Measurements from ENCODE around the gene KCP. TPM values are rescaled to one million over a fixed set of nuclear protein-coding genes. Genes with fewer than 3 reads are reported as not detected.

The KCP gene
- polyA plus RNA-seq, 1 of the 3 experiments (the other 2 are of a cell fraction) = not detected

DNA sequence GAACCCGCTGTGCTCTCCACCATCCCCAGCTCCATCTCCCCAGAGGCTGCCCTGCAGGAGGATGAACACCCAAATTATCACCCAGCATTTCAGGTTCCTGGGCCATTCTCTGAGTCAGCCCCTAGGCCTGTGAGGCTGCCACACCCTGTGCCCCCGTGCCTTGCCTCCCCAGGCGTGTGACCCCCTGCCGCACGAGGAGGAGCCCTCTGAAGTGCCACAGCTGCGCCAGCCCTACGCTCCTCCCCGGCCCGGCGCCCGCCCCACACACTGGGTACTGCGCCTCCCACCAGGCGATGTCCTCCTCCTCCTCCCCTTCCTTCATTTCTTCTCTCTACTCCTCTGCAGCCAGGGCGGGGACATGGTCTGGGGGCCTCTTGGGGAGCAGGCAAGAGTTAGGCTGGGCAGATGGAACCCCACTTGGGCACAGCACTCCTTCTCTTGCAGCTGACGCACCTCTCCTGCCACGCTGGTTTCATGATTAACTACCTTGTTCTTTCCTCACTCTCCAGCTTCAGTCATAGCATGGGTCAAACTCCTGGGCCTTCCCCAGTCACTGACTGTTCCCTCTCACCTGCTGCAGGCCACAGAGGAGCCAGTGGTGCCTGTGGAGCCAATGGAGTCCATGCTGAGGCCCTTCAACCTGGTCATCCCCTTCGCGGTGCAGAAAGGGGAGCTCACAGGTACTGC is 60.6 kb downstream of the KCP start:
- no peak for DNase-seq
- Histone ChIP-seq H4K20me1 (ENCODE audit: insufficient read depth) (peaks cover 25% of the 10 kb centered on the region; the same call in 1 of the 2 replicates), H3K27me3 (ENCODE audit: insufficient read depth) (no peaks in the 10 kb centered on the region), H3K9me2 (no peaks in the 10 kb centered on the region), H3K4me1 (ENCODE audit: control insufficient read depth in 1 of 2, insufficient read depth in 2 of 2, low read depth in 1 of 2, low read length in 1 of 2) (no peaks in the 10 kb centered on the region), H3K4me2 (no peak overlapping the region), H3K9me3 (no peaks in the 10 kb centered on the region), H3K36me3 (replicated peaks in 1 of 2; ENCODE audit: control insufficient read depth in 1 of 2, insufficient read depth in 2 of 2, low read length in 1 of 2) (peaks cover 65 to 90% of the 10 kb centered on the region in 2 experiments), H3K27ac (ENCODE audit: low read depth in 2 of 2, low read length in 1 of 2) (no peak overlapping the region), H3K79me2 (ENCODE audit: insufficient read depth) (no peaks in the 10 kb centered on the region), H2AFZ (ENCODE audit: low read depth) (no peak overlapping the region), H3K9ac (no peak overlapping the region), H3K4me3 (ENCODE audit: low read depth in 2 of 2, low read length in 1 of 2) (no peak overlapping the region), H3F3A (replicated peaks; ENCODE audit: insufficient read depth) (peaks cover 19% of the 10 kb centered on the region)
- TF ChIP-seq, protein P1, sequence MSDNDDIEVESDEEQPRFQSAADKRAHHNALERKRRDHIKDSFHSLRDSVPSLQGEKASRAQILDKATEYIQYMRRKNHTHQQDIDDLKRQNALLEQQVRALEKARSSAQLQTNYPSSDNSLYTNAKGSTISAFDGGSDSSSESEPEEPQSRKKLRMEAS (IDR thresholded peaks at IDR 0.05; ENCODE audit: low read depth) = no peak
- TF ChIP-seq SMC3 (IDR thresholded peaks at IDR 0.05; ENCODE audit: low read depth, low read length) (no peak), EP300 (IDR thresholded peaks at IDR 0.05; ENCODE audit: borderline replicate concordance in 1 of 2, low read depth in 1 of 2, low read length in 1 of 2) (no peak), RAD21 (IDR thresholded peaks at IDR 0.05; ENCODE audit: low read length) (no peak), SIN3A (IDR thresholded peaks at IDR 0.05; ENCODE audit: borderline replicate concordance, low read depth, low read length) (no peak), TCF12 (IDR thresholded peaks at IDR 0.05) (no peak), TAF1 (IDR thresholded peaks at IDR 0.05; ENCODE audit: borderline replicate concordance, low read depth, low read length) (no peak), MEF2A (IDR thresholded peaks at IDR 0.05; ENCODE audit: borderline replicate concordance, low read depth) (no peak), YY1 (IDR thresholded peaks at IDR 0.05; ENCODE audit: low read depth) (no peak)
- TF ChIP-seq, protein P2, sequence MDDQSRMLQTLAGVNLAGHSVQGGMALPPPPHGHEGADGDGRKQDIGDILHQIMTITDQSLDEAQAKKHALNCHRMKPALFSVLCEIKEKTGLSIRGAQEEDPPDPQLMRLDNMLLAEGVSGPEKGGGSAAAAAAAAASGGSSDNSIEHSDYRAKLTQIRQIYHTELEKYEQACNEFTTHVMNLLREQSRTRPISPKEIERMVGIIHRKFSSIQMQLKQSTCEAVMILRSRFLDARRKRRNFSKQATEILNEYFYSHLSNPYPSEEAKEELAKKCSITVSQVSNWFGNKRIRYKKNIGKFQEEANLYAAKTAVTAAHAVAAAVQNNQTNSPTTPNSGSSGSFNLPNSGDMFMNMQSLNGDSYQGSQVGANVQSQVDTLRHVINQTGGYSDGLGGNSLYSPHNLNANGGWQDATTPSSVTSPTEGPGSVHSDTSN (IDR thresholded peaks at IDR 0.05) = no peak
- TF ChIP-seq, protein P3, sequence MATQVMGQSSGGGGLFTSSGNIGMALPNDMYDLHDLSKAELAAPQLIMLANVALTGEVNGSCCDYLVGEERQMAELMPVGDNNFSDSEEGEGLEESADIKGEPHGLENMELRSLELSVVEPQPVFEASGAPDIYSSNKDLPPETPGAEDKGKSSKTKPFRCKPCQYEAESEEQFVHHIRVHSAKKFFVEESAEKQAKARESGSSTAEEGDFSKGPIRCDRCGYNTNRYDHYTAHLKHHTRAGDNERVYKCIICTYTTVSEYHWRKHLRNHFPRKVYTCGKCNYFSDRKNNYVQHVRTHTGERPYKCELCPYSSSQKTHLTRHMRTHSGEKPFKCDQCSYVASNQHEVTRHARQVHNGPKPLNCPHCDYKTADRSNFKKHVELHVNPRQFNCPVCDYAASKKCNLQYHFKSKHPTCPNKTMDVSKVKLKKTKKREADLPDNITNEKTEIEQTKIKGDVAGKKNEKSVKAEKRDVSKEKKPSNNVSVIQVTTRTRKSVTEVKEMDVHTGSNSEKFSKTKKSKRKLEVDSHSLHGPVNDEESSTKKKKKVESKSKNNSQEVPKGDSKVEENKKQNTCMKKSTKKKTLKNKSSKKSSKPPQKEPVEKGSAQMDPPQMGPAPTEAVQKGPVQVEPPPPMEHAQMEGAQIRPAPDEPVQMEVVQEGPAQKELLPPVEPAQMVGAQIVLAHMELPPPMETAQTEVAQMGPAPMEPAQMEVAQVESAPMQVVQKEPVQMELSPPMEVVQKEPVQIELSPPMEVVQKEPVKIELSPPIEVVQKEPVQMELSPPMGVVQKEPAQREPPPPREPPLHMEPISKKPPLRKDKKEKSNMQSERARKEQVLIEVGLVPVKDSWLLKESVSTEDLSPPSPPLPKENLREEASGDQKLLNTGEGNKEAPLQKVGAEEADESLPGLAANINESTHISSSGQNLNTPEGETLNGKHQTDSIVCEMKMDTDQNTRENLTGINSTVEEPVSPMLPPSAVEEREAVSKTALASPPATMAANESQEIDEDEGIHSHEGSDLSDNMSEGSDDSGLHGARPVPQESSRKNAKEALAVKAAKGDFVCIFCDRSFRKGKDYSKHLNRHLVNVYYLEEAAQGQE (IDR thresholded peaks at IDR 0.05; ENCODE audit: low read depth, low read length) = no peak
- POLR2A ChIA-PET = no interaction called here
- CTCF ChIA-PET = interaction anchor here (0.9 to 1.3 kb wide), 3 partner anchors 9 to 34 kb away, joined by 3 to 5 read pairs (median 3); no protein-coding TSS in a partner anchor
- WGBS (ENCODE audit: low lambda C conversion rate) = 96% methylated on average over 17 of the region's 18 CpGs

DNA sequence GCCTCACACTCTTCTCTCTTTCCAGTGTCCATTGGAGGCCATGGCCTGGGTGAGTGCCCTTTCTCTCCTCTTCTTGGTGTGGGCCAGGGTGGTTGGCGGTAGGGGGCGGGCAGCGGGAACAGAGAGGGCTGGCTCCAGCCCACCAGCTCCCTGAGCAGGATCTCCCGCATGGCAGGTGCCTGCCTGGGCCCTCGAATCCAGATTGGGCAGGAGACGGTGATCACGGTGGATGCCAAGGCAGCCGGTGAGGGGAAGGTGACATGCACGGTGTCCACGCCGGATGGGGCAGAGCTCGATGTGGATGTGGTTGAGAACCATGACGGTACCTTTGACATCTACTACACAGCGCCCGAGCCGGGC is 61.4 kb downstream of the KCP start:
- Histone ChIP-seq H3K4me1 (ENCODE audit: control insufficient read depth in 1 of 2, insufficient read depth in 2 of 2, low read depth in 1 of 2, low read length in 1 of 2) (no peaks in the 10 kb centered on the region), H3F3A (replicated peaks; ENCODE audit: insufficient read depth) (peaks cover 19% of the 10 kb centered on the region), H3K4me2 (no peak overlapping the region), H3K27me3 (ENCODE audit: insufficient read depth) (no peaks in the 10 kb centered on the region), H2AFZ (ENCODE audit: low read depth) (no peak overlapping the region), H4K20me1 (ENCODE audit: insufficient read depth) (peaks cover 28% of the 10 kb centered on the region; the same call in 1 of the 2 replicates), H3K4me3 (ENCODE audit: low read depth in 2 of 2, low read length in 1 of 2) (no peak overlapping the region), H3K9ac (no peak overlapping the region), H3K27ac (ENCODE audit: low read depth in 2 of 2, low read length in 1 of 2) (no peak overlapping the region), H3K36me3 (replicated peaks in 1 of 2; ENCODE audit: control insufficient read depth in 1 of 2, insufficient read depth in 2 of 2, low read length in 1 of 2) (peaks cover 68 to 90% of the 10 kb centered on the region in 2 experiments), H3K9me3 (no peaks in the 10 kb centered on the region), H3K79me2 (ENCODE audit: insufficient read depth) (0 out of 2 replicates have a peak, but pooled peaks cover 3% of the 10 kb centered on the region), H3K9me2 (no peaks in the 10 kb centered on the region)
- WGBS (ENCODE audit: low lambda C conversion rate) = 95% methylated on average over 16 of the region's 16 CpGs
- POLR2A ChIA-PET = no interaction called here
- DNase-seq = no peak
- CTCF ChIA-PET = no interaction called here
- TF ChIP-seq, protein P4, sequence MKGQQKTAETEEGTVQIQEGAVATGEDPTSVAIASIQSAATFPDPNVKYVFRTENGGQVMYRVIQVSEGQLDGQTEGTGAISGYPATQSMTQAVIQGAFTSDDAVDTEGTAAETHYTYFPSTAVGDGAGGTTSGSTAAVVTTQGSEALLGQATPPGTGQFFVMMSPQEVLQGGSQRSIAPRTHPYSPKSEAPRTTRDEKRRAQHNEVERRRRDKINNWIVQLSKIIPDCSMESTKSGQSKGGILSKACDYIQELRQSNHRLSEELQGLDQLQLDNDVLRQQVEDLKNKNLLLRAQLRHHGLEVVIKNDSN (IDR thresholded peaks at IDR 0.05; ENCODE audit: borderline replicate concordance, low read depth) = no peak
- no peak for TF ChIP-seq GABPA (IDR thresholded peaks at IDR 0.05; ENCODE audit: low read depth)
- TF ChIP-seq, protein P5, sequence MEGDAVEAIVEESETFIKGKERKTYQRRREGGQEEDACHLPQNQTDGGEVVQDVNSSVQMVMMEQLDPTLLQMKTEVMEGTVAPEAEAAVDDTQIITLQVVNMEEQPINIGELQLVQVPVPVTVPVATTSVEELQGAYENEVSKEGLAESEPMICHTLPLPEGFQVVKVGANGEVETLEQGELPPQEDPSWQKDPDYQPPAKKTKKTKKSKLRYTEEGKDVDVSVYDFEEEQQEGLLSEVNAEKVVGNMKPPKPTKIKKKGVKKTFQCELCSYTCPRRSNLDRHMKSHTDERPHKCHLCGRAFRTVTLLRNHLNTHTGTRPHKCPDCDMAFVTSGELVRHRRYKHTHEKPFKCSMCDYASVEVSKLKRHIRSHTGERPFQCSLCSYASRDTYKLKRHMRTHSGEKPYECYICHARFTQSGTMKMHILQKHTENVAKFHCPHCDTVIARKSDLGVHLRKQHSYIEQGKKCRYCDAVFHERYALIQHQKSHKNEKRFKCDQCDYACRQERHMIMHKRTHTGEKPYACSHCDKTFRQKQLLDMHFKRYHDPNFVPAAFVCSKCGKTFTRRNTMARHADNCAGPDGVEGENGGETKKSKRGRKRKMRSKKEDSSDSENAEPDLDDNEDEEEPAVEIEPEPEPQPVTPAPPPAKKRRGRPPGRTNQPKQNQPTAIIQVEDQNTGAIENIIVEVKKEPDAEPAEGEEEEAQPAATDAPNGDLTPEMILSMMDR (IDR thresholded peaks at IDR 0.05) = no peak
- TF ChIP-seq, protein P3 (IDR thresholded peaks at IDR 0.05; ENCODE audit: low read depth, low read length) = no peak
- TF ChIP-seq, protein P1 (IDR thresholded peaks at IDR 0.05; ENCODE audit: low read depth) = no peak

All from SK-N-SH (cell line).